ENCODE results near the gene DNAH3.
"Not testable (repeated sequence)": the region's sequence is repeated elsewhere in the genome, so short reads cannot be mapped to it uniquely, and the experiment has no call there.

Gene DNAH3

GRCh38 chr16:20954574-20954973 lies 196.1 kb downstream of the DNAH3 start:
- Histone ChIP-seq H3K9ac (ENCODE audit: low read depth, low read length) (no peak overlapping the region), H3K4me3 (ENCODE audit: low read depth, low read length) (no peak overlapping the region), H3K27me3 (ENCODE audit: control insufficient read depth, insufficient read depth, low read length) (no peaks in the 10 kb centered on the region), H3K4me1 (ENCODE audit: control insufficient read depth, insufficient read depth, low read length) (no peaks in the 10 kb centered on the region), H3K27ac (ENCODE audit: low read depth, low read length) (no peak overlapping the region), H3K36me3 (ENCODE audit: control insufficient read depth, insufficient read depth, low read length) (no peaks in the 10 kb centered on the region), H3K9me3 (ENCODE audit: control insufficient read depth, insufficient read depth, low read length) (no peaks in the 10 kb centered on the region)

DNA sequence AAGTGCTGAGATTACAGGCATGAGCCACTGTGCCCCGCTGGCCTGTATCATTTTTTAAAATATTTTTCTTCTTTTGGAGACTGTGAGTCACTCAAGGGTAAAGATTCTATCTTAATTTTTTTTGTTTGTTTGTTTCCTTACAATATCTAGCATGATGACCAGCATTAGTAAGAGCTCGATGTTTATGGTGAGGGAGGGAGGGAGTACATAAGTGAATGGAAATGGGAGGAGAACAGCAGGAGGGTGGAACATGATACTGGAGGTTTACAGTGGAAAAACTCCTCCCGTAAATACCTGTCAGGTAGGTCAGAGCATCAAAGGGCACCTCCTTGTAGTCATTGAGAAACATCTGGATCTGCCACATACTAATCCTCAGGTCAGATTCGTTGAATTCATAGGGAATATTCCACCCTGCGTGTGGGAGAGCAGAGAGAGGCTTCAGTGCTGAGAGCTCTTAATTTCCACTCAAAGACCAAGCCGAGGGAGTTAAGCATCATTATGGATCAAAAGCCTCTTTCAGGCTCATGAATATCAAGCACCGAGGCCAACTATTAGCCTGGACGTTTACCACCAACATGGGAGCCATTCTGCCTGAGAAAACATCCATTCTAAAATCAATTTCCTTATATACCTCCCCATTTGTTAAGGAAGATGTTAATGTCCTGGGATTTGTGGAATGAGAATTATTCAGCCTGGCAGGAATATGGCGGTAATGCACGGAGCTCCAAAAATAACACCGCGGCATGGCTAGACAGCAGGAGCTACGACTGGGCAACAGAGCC lies 198.3 kb downstream of the DNAH3 start:
- Histone ChIP-seq H3K4me3 (ENCODE audit: low read depth, low read length) (no peak overlapping the region), H3K4me1 (ENCODE audit: control insufficient read depth, insufficient read depth, low read length) (no peaks in the 10 kb centered on the region), H3K27ac (ENCODE audit: low read depth, low read length) (no peak overlapping the region), H3K9ac (ENCODE audit: low read depth, low read length) (no peak overlapping the region), H3K9me3 (ENCODE audit: control insufficient read depth, insufficient read depth, low read length) (no peaks in the 10 kb centered on the region), H3K27me3 (ENCODE audit: control insufficient read depth, insufficient read depth, low read length) (no peaks in the 10 kb centered on the region), H3K36me3 (ENCODE audit: control insufficient read depth, insufficient read depth, low read length) (no peaks in the 10 kb centered on the region)

DNA sequence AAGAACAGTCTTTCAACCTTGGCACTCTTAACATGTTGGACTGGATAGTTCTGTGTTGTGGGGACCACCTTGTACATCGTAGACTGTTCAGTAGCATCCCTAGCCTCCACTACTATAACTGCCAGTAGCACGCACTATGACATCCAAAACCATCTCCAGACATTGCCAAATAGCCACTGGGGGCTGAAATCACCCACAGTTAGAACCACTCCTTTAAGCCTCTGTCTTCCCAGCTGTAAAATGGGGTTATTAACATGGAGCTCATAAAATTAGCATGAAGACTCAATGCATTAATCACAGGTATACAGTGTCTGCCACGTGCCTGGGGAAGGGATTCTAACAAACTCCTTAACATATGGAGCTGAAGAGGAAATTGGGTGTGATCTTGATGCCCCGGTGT lies 200.4 kb downstream of the DNAH3 start:
- H3K4me3 ChIP-seq (ENCODE audit: low read depth, low read length): no peak overlapping the region
- H3K27ac ChIP-seq (ENCODE audit: low read depth, low read length): no peak overlapping the region
- no peaks in the 10 kb centered on the region for H3K36me3 ChIP-seq (ENCODE audit: control insufficient read depth, insufficient read depth, low read length)
- H3K9me3 ChIP-seq (ENCODE audit: control insufficient read depth, insufficient read depth, low read length): no peaks in the 10 kb centered on the region
- no peak overlapping the region for H3K9ac ChIP-seq (ENCODE audit: low read depth, low read length)
- H3K4me1 ChIP-seq (ENCODE audit: control insufficient read depth, insufficient read depth, low read length): 0 out of 2 replicates have a peak, but pooled peaks cover 10% of the 10 kb centered on the region
- H3K27me3 ChIP-seq (ENCODE audit: control insufficient read depth, insufficient read depth, low read length): no peaks in the 10 kb centered on the region

DNA sequence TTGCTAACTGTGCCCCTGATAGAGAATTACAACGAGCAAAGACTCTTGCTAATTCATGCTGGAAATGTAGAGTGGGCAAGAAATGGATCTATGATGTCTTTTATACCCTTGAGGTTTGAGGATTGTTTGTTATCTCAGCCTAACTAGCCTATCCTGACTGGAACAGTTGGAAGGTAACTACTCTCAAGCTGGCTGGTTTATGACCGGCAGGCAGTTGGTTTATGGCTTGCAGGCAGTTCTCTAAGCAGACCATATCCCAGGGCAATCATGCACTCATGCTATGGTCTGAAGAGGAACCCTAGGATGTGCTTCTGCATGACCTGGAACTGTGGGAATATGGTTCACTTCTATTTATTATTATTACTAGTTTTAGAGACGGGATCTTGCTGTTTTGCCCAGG lies 201.0 kb downstream of the DNAH3 start:
- no peaks in the 10 kb centered on the region for H3K27me3 ChIP-seq (ENCODE audit: control insufficient read depth, insufficient read depth, low read length)
- H3K4me1 ChIP-seq (ENCODE audit: control insufficient read depth, insufficient read depth, low read length): 0 out of 2 replicates have a peak, but pooled peaks cover 10% of the 10 kb centered on the region
- no peak overlapping the region for H3K9ac ChIP-seq (ENCODE audit: low read depth, low read length)
- H3K4me3 ChIP-seq (ENCODE audit: low read depth, low read length): no peak overlapping the region
- no peaks in the 10 kb centered on the region for H3K36me3 ChIP-seq (ENCODE audit: control insufficient read depth, insufficient read depth, low read length)
- H3K27ac ChIP-seq (ENCODE audit: low read depth, low read length): no peak overlapping the region
- no peaks in the 10 kb centered on the region for H3K9me3 ChIP-seq (ENCODE audit: control insufficient read depth, insufficient read depth, low read length)

- Histone ChIP-seq H3K36me3 (ENCODE audit: control insufficient read depth, insufficient read depth, low read length) (no peaks in the 10 kb centered on the region), H3K27ac (ENCODE audit: low read depth, low read length) (no peak overlapping the region), H3K9me3 (ENCODE audit: control insufficient read depth, insufficient read depth, low read length) (no peaks in the 10 kb centered on the region), H3K9ac (ENCODE audit: low read depth, low read length) (no peak overlapping the region), H3K4me3 (ENCODE audit: low read depth, low read length) (no peak overlapping the region), H3K27me3 (ENCODE audit: control insufficient read depth, insufficient read depth, low read length) (no peaks in the 10 kb centered on the region), H3K4me1 (ENCODE audit: control insufficient read depth, insufficient read depth, low read length) (0 out of 2 replicates have a peak, but pooled peaks cover 10% of the 10 kb centered on the region)
These were observed 202.2 kb downstream of the DNAH3 start for GRCh38 chr16:20948444-20948843.

DNA sequence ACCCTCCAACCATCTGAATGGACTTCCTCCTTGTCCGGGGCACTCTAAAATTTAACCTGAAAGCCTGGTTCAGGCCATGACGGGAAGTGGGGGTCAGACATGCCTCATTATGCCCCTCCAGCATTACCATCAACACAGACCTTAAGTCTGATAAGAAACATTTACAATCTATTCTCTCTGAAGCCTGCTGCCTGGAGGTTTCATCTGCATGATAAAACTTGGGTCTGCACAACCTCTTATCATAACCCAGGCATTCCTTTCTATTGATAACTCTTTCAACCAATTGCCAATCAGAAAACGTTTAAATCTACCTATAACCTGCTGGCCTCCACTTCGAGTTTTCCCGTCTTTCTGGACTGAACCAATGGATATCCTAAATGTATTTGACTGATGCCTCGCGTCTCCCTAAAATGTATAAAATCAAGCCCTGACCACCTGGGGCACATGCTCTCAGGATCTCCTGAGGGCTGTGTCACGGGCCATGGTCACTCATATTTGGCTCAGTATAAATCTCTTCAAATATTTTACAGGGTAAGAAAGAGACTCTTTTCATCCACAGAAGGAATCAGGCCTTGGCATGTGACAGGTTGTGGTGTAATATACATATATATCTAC lies 204.5 kb downstream of the DNAH3 start:
- Histone ChIP-seq H3K4me1 (ENCODE audit: control insufficient read depth, insufficient read depth, low read length) (0 out of 2 replicates have a peak, but pooled peaks cover 10% of the 10 kb centered on the region), H3K4me3 (ENCODE audit: low read depth, low read length) (no peak overlapping the region), H3K9me3 (ENCODE audit: control insufficient read depth, insufficient read depth, low read length) (no peaks in the 10 kb centered on the region), H3K27me3 (ENCODE audit: control insufficient read depth, insufficient read depth, low read length) (no peaks in the 10 kb centered on the region), H3K27ac (ENCODE audit: low read depth, low read length) (no peak overlapping the region), H3K9ac (ENCODE audit: low read depth, low read length) (no peak overlapping the region), H3K36me3 (ENCODE audit: control insufficient read depth, insufficient read depth, low read length) (no peaks in the 10 kb centered on the region)

GRCh38 chr16:20945575-20945875 lies 205.1 kb downstream of the DNAH3 start:
- not testable (repeated sequence) for H3K9ac ChIP-seq (ENCODE audit: low read depth, low read length); H3K4me3 ChIP-seq (ENCODE audit: low read depth, low read length); H3K9me3 ChIP-seq (ENCODE audit: control insufficient read depth, insufficient read depth, low read length); H3K36me3 ChIP-seq (ENCODE audit: control insufficient read depth, insufficient read depth, low read length); H3K4me1 ChIP-seq (ENCODE audit: control insufficient read depth, insufficient read depth, low read length); H3K27ac ChIP-seq (ENCODE audit: low read depth, low read length); H3K27me3 ChIP-seq (ENCODE audit: control insufficient read depth, insufficient read depth, low read length)

- H3K36me3 ChIP-seq (ENCODE audit: control insufficient read depth, insufficient read depth, low read length): no peaks in the 10 kb centered on the region
- H3K4me3 ChIP-seq (ENCODE audit: low read depth, low read length): no peak overlapping the region
- H3K27me3 ChIP-seq (ENCODE audit: control insufficient read depth, insufficient read depth, low read length): no peaks in the 10 kb centered on the region
- no peak overlapping the region for H3K27ac ChIP-seq (ENCODE audit: low read depth, low read length)
- H3K9me3 ChIP-seq (ENCODE audit: control insufficient read depth, insufficient read depth, low read length): no peaks in the 10 kb centered on the region
- no peak overlapping the region for H3K9ac ChIP-seq (ENCODE audit: low read depth, low read length)
- 0 out of 2 replicates have a peak, but pooled peaks cover 10% of the 10 kb centered on the region for H3K4me1 ChIP-seq (ENCODE audit: control insufficient read depth, insufficient read depth, low read length)
These were observed 205.6 kb downstream of the DNAH3 start for GRCh38 chr16:20944861-20945574.

DNA sequence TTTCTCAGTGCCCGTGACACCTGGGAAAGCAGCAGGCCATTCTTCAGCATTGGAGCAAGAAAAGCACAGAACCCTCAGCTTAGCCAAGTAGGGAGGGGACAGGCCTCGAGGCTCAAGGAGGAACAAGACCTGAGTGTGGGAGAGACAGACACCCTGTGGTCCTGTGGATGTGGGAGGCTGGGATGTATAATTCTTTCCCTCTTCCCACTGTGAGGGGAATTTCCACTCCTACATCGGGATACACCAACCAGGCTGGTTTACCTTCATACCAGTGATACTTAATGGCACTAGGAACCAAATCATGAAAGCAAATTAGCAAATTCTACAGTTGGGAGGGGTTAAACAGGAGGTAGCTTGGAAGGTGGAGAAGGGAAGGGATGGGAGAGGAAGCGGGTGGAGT lies 208.4 kb downstream of the DNAH3 start:
- Histone ChIP-seq H3K4me3 (ENCODE audit: low read depth, low read length) (no peak overlapping the region), H3K36me3 (ENCODE audit: control insufficient read depth, insufficient read depth, low read length) (no peaks in the 10 kb centered on the region), H3K9me3 (ENCODE audit: control insufficient read depth, insufficient read depth, low read length) (no peaks in the 10 kb centered on the region), H3K27me3 (ENCODE audit: control insufficient read depth, insufficient read depth, low read length) (no peaks in the 10 kb centered on the region), H3K4me1 (ENCODE audit: control insufficient read depth, insufficient read depth, low read length) (0 out of 2 replicates have a peak, but pooled peaks cover 10% of the 10 kb centered on the region), H3K9ac (ENCODE audit: low read depth, low read length) (no peak overlapping the region), H3K27ac (ENCODE audit: low read depth, low read length) (no peak overlapping the region)

DNA sequence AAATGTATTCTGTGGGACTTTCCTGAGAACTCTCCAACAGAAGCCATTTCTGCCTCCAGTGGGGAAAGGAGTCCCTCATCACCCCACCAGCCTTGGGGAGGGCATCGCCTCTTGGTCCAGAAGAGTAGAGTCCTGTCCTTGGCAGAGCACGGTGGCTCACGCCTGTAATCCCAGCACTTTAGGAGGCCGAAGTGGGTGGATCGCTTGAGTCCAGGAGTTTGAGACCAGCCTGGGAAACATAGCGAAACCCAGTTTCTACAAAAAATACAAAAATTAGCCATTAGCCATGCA lies 209.1 kb downstream of the DNAH3 start:
- Histone ChIP-seq H3K27ac (ENCODE audit: low read depth, low read length) (no peak overlapping the region), H3K27me3 (ENCODE audit: control insufficient read depth, insufficient read depth, low read length) (no peaks in the 10 kb centered on the region), H3K36me3 (ENCODE audit: control insufficient read depth, insufficient read depth, low read length) (no peaks in the 10 kb centered on the region), H3K9me3 (ENCODE audit: control insufficient read depth, insufficient read depth, low read length) (no peaks in the 10 kb centered on the region), H3K9ac (ENCODE audit: low read depth, low read length) (no peak overlapping the region), H3K4me3 (ENCODE audit: low read depth, low read length) (no peak overlapping the region), H3K4me1 (ENCODE audit: control insufficient read depth, insufficient read depth, low read length) (0 out of 2 replicates have a peak, but pooled peaks cover 10% of the 10 kb centered on the region)
